ENCODE results near the gene KIF4A. TPM values are rescaled to one million over a fixed set of nuclear protein-coding genes. Genes with fewer than 3 reads are reported as not detected.
"Not testable (repeated sequence)": the region's sequence is repeated elsewhere in the genome, so short reads cannot be mapped to it uniquely, and the experiment has no call there.

Gene KIF4A
- total RNA-seq, 1 experiment from 2014 or later, result 63.1 TPM

DNA sequence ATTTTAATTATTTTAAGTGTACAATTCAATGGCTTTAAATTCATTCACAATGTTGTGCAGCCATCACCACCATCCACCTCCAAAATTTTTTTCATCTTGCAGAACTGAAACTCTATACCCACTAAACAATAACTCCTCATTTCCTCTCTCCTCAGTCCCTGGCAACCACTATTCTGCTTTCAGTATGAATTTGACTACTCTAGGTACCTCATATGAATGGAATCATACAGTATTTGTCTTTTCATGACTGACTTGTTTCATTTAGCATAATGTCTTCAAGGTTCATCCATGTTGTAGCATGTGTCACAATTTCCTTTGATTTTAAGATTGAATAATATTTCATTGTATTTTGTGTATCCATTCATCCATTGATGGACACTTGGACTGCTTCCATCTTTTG, 46.9 kb downstream of the KIF4A start:
- Histone ChIP-seq H3K36me3 (peaks cover 44% of the 10 kb centered on the region), H3K9me3 (replicated peaks) (no peaks in the 10 kb centered on the region), H3K27me3 (no peaks in the 10 kb centered on the region), H3K4me3 (no peak overlapping the region), H3K27ac (no peak overlapping the region), H3K4me1 (no peaks in the 10 kb centered on the region)
- DNase-seq, result no peak

DNA sequence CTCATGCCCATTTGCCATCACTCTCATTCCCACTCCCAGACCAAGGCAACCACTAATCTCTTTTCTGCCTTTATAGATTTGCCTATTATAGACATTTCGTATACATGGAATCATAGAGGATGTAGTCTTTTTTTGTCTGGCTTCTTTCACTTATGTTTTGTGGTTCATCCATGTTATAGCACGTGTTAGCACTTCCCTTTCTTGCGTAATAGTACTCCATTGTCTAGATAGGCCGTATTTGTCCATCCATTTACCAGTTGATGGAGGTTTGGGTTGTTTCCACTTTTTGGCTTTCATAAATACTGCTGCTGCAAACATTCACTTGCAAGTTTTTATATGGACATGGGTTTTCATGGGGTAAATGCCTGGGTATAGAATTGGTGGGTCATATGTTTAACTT, 48.4 kb downstream of the KIF4A start:
- no peak for DNase-seq
- peaks cover 56% of the 10 kb centered on the region for H3K36me3 ChIP-seq
- no peaks in the 10 kb centered on the region for H3K9me3 ChIP-seq (replicated peaks)
- no peaks in the 10 kb centered on the region for H3K27me3 ChIP-seq
- H3K27ac ChIP-seq, result no peak overlapping the region
- no peaks in the 10 kb centered on the region for H3K4me1 ChIP-seq
- H3K4me3 ChIP-seq, result no peak overlapping the region

DNA sequence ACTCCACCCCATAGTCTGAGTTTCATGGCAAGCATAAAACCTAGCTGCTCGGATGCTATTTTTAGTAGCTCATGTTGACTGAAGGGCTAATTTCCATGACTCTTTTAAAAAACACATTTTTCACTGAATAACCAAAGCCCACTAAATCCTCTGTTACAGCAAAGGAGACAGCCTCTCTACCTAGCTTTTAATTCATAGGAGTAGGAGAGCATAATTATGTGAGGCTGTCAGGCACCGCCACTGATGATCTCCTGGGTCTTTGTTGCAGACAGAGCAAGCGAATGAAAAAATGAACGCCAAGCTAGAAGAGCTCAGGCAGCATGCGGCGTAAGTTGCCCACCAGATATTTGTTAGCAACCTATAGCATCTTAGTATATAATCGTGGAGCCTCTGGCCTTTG, 53.5 kb downstream of the KIF4A start:
- Histone ChIP-seq H3K27ac (no peak overlapping the region), H3K4me3 (no peak overlapping the region), H3K27me3 (no peaks in the 10 kb centered on the region), H3K36me3 (peaks cover 76% of the 10 kb centered on the region), H3K4me1 (no peaks in the 10 kb centered on the region), H3K9me3 (replicated peaks) (no peaks in the 10 kb centered on the region)
- no peak for DNase-seq

- H3K4me3 ChIP-seq, result no peak overlapping the region
- H3K27me3 ChIP-seq, result no peaks in the 10 kb centered on the region
- no peaks in the 10 kb centered on the region for H3K9me3 ChIP-seq (replicated peaks)
- peaks cover 73% of the 10 kb centered on the region for H3K36me3 ChIP-seq
- no peak overlapping the region for H3K27ac ChIP-seq
- H3K4me1 ChIP-seq, result no peaks in the 10 kb centered on the region
- no peak for DNase-seq
Measured at GRCh38 chrX:70346418-70347070, 56.6 kb downstream of the KIF4A start.

GRCh38 chrX:70348825-70349224, 58.9 kb downstream of the KIF4A start:
- H3K9me3 ChIP-seq (replicated peaks); H3K4me3 ChIP-seq; H3K27ac ChIP-seq; H3K27me3 ChIP-seq; DNase-seq; H3K4me1 ChIP-seq: not testable (repeated sequence)
- H3K36me3 ChIP-seq, result peaks cover 62% of the 10 kb centered on the region

DNA sequence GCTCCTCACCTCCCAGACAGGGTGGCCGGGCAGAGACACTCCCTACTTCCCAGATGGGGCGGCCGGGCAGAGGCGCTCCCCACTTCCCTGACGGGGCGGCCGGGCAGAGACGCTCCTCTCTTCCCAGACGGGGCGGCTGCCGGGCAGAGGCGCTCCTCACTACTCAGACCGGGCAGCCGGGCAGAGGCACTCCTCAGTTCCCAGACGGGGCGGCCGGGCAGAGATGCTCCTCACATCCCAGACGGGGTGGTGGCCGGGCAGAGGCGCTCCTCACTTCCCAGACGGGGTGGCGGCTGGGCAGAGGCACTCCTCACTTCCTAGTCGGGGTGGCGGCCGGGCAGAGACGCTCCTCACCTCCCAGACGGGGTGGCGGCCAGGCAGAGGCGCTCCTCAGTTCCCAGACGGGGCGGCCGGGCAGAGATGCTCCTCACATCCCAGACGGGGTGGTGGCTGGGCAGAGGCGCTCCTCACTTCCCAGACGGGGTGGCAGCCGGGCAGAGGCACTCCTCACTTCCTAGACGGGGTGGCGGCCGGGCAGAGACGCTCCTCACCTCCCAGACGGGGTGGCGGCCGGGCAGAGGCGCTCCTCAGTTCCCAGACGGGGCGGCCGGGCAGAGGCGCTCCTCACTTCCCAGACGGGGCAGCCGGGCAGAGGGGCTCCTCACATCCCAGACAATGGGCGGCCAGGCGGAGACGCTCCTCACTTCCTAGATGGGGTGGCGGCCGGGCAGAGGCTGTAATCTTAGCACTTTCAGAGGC, 59.6 kb downstream of the KIF4A start:
- H3K4me3 ChIP-seq; H3K4me1 ChIP-seq; H3K27ac ChIP-seq; DNase-seq; H3K9me3 ChIP-seq (replicated peaks); H3K27me3 ChIP-seq: not testable (repeated sequence)
- H3K36me3 ChIP-seq, result peaks cover 61% of the 10 kb centered on the region

- H3K4me1 ChIP-seq, result no peaks in the 10 kb centered on the region
- no peak overlapping the region for H3K27ac ChIP-seq
- H3K4me3 ChIP-seq, result no peak overlapping the region
- DNase-seq, result no peak
- peaks cover 41% of the 10 kb centered on the region for H3K36me3 ChIP-seq
- H3K27me3 ChIP-seq, result no peaks in the 10 kb centered on the region
- no peaks in the 10 kb centered on the region for H3K9me3 ChIP-seq (replicated peaks)
Measured at GRCh38 chrX:70352496-70352895, 62.6 kb downstream of the KIF4A start.

DNA sequence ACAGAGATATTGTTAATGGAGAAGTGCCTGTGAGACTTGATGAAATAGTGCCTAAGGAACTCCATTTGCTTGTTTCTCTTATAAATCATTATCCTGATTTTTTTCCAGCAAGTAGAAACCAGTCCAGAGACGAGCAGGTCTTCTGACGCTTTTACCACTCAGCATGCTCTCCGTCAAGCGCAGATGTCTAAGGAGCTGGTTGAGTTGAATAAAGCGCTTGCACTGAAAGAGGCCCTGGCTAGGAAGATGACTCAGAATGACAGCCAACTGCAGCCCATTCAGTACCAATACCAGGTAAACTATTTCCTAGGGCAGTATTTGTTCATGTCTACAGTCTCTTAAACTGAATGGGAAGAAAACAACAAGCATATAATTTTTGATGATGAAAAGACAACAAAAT, 63.6 kb downstream of the KIF4A start:
- Histone ChIP-seq H3K4me3 (no peak overlapping the region), H3K27ac (no peak overlapping the region), H3K9me3 (replicated peaks) (no peaks in the 10 kb centered on the region), H3K27me3 (no peaks in the 10 kb centered on the region), H3K4me1 (no peaks in the 10 kb centered on the region), H3K36me3 (peaks cover 39% of the 10 kb centered on the region)
- no peak for DNase-seq

DNA sequence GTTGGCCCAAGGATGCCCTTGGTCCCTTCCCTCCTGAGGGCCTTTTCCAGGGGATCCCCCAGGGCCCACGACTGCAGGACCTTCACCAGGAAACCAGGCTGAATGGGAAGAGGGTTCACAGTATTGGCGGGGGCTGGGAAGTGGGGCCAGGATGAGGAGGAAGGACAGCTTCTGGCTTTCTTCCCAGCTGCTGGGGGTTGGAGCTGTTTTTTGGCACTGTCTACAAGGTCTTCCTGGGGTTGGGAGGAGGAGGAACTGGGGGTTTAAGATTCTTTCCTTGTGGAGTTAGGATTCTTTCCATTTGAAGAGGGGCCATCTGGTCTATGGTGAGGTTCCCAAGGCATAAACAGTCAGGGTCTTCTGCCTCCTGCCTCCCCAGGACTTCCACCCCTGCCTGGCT, 64.8 kb downstream of the KIF4A start:
- no peaks in the 10 kb centered on the region for H3K9me3 ChIP-seq (replicated peaks)
- H3K4me3 ChIP-seq, result no peak overlapping the region
- H3K27me3 ChIP-seq, result no peaks in the 10 kb centered on the region
- H3K36me3 ChIP-seq, result peaks cover 50% of the 10 kb centered on the region
- no peak for DNase-seq
- H3K4me1 ChIP-seq, result no peaks in the 10 kb centered on the region
- H3K27ac ChIP-seq, result no peak overlapping the region

GRCh38 chrX:70359458-70359857, 69.6 kb downstream of the KIF4A start:
- Histone ChIP-seq H3K36me3 (peaks cover 22% of the 10 kb centered on the region), H3K4me1 (no peaks in the 10 kb centered on the region), H3K27ac (no peak overlapping the region), H3K4me3 (no peak overlapping the region), H3K9me3 (replicated peaks) (no peaks in the 10 kb centered on the region), H3K27me3 (no peaks in the 10 kb centered on the region)
- no peak for DNase-seq

DNA sequence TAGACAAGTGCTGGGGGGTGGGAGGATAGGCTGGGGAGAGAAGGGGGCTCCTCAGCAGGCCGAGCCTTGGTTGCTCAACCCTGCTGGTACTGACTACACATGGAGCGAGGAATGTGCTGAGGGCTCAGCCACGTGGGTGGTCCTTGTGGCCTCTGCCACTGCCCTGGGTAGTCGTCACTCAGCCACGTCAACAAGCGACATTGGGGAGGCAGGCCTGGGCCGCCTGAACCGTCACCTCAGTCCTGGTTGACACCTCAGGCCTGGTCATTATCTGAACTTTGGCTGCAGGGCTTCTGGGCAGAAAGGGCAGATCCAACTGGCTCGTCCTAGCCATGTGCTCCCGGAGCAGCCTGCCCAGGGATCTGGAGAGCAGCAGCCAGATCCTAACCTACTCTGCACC, 70.5 kb downstream of the KIF4A start:
- no peak for DNase-seq
- H3K9me3 ChIP-seq (replicated peaks), result no peaks in the 10 kb centered on the region
- no peak overlapping the region for H3K27ac ChIP-seq
- peaks cover 22% of the 10 kb centered on the region for H3K36me3 ChIP-seq
- no peaks in the 10 kb centered on the region for H3K4me1 ChIP-seq
- H3K27me3 ChIP-seq, result no peaks in the 10 kb centered on the region
- H3K4me3 ChIP-seq, result no peak overlapping the region

GRCh38 chrX:70368731-70369130, 78.8 kb downstream of the KIF4A start:
- H3K9me3 ChIP-seq (replicated peaks); H3K4me3 ChIP-seq; DNase-seq; H3K27ac ChIP-seq; H3K27me3 ChIP-seq; H3K4me1 ChIP-seq: not testable (repeated sequence)
- H3K36me3 ChIP-seq, result peaks cover 20% of the 10 kb centered on the region

DNA sequence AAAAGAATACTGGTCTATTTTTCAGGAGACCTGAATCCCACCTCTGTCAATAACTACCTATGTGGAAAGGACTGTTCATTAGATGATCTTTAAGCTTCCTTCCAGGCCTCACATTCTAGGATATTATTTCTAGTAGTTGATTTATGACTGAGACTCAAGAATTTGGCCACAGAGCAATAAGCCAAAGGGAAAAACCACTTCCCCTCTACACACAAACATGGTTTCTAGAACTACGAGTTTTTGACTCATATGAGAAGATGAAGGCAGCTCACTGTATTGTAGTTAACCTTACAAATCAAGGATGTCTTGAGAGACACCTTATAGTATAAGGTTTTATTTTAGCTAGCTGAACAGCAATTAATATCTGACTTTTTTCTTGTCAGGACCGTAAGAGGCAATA, 96.3 kb downstream of the KIF4A start:
- Histone ChIP-seq H3K4me1 (no peaks in the 10 kb centered on the region), H3K27ac (no peak overlapping the region), H3K4me3 (no peak overlapping the region), H3K36me3 (peaks cover 58% of the 10 kb centered on the region), H3K9me3 (replicated peaks) (no peaks in the 10 kb centered on the region), H3K27me3 (no peaks in the 10 kb centered on the region)
- DNase-seq, result no peak

DNA sequence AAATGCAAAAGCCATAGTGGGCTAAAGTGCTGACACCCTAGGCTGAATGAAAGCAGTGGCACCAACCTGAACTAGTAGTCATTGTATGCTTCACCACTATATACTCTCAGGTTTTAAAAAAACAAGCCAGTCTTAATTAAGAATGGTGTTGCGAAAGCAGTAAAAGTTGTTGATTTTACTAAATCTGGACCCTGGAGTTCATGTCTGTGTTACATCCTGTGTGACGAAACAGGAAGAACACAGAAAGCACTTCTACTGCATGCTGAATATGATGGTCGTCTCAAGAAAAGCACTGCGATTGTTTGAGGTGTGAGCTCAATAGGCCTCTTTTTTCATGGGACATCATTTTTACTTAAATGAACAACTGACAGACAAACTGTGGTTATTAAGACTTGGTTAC, 109.0 kb downstream of the KIF4A start:
- no peaks in the 10 kb centered on the region for H3K4me1 ChIP-seq
- H3K27ac ChIP-seq, result no peak overlapping the region
- H3K9me3 ChIP-seq (replicated peaks), result no peaks in the 10 kb centered on the region
- DNase-seq, result no peak
- H3K27me3 ChIP-seq, result no peaks in the 10 kb centered on the region
- H3K36me3 ChIP-seq, result peaks cover 61% of the 10 kb centered on the region
- no peak overlapping the region for H3K4me3 ChIP-seq

DNA sequence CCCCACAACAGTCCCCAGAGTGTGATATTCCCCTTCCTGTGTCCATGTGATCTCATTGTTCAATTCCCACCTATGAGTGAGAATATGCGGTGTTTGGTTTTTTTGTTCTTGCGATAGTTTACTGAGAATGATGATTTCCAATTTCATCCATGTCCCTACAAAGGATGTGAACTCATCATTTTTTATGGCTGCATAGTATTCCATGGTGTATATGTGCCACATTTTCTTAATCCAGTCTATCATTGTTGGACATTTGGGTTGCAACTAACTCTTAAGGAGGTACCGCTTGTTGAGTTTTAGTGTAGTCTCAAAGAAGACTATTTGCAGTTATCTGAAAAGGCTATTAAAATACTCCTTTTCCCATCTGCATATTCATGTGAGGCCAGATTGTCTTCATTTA, 110.3 kb downstream of the KIF4A start:
- not testable (repeated sequence) for H3K27ac ChIP-seq; H3K4me3 ChIP-seq; DNase-seq; H3K27me3 ChIP-seq; H3K4me1 ChIP-seq; H3K9me3 ChIP-seq (replicated peaks)
- peaks cover 62% of the 10 kb centered on the region for H3K36me3 ChIP-seq

GRCh38 chrX:70402721-70403120, 112.8 kb downstream of the KIF4A start:
- no peaks in the 10 kb centered on the region for H3K27me3 ChIP-seq
- DNase-seq, result no peak
- no peaks in the 10 kb centered on the region for H3K9me3 ChIP-seq (replicated peaks)
- H3K27ac ChIP-seq, result no peak overlapping the region
- peaks cover 66% of the 10 kb centered on the region for H3K36me3 ChIP-seq
- H3K4me3 ChIP-seq, result no peak overlapping the region
- H3K4me1 ChIP-seq, result no peaks in the 10 kb centered on the region

All from SJCRH30 (cell line).